Islet of Langerhans (tissue), 1 donor: ENCODE results near the gene STPG1.

Experiments used
- FAIRE-seq: peaks from one replicate; lab custom pipeline; 2011; peaks lifted over from hg19 to GRCh38; lab: Jason Lieb, UNC

The STPG1 gene

GRCh38 chr1:24341260-24341659, 72.3 kb downstream of the STPG1 start:
- no peak for FAIRE-seq

DNA sequence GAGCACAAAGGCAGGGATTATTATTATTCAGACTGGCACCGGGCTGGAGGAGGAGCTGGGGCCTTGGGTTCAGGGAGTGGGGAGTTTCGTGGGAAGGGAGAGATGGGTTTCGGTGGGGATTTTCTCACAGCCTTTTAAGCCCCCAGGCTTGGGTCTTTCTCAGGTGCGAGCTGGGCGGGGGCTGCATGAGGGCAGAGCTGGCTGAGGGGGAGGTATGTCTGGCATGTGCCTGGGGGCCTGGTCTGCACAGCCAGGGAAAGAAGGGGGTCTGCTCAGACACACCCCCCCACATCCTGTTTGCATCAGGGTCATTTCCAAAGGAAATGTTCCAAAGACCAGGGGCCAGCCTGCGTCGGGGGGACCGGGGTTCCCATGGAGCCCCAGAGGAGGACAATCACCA, 72.8 kb downstream of the STPG1 start:
- FAIRE-seq, result no peak

DNA sequence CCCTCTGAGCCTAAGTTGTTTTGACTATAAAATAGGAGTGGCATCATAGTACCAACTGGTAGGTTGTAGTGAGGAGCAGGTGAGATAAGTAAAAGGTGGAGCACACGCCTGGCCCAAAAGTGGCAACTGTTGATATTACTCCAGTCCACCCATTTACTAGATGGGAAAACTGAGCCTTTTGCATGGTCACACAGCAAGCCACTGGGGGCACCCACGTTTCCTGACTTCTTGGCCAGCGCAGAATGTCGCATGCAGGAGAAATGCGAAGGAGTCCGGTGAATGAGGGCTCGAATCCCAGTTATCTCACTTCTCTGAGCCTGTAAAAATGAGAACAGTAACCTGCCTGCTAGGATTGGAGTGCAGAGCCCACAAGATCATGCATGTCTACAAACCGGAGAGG, 73.6 kb downstream of the STPG1 start:
- FAIRE-seq, result no peak

GRCh38 chr1:24338447-24338846, 75.1 kb downstream of the STPG1 start:
- FAIRE-seq, result no peak

GRCh38 chr1:24337455-24337854, 76.1 kb downstream of the STPG1 start:
- FAIRE-seq, result no peak

- FAIRE-seq, result no peak
These were observed 77.5 kb downstream of the STPG1 start for GRCh38 chr1:24336075-24336474.

- FAIRE-seq, result no peak
These were observed 81.5 kb downstream of the STPG1 start for GRCh38 chr1:24331961-24332673.

- no peak for FAIRE-seq
These were observed 83.6 kb downstream of the STPG1 start for GRCh38 chr1:24329797-24330543.

DNA sequence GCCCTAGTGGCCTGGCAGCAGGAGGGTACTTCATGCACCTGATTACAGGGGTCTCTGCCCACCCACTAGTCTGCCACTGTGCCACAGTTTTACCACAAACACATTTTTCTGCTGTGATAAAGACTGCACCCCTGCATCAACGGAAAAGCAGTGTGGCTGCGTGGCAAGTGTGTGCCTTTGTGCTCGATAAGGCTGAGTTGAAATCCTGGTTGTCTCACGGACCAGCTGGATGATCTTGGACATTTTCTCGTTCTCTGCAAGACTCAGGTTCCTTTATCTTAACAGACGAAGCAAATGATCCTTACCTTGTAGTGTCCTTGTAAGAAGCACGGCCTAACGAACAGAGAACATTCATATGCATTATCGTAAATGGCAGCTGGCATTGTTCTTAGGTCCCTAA, 84.3 kb downstream of the STPG1 start:
- FAIRE-seq, result no peak

DNA sequence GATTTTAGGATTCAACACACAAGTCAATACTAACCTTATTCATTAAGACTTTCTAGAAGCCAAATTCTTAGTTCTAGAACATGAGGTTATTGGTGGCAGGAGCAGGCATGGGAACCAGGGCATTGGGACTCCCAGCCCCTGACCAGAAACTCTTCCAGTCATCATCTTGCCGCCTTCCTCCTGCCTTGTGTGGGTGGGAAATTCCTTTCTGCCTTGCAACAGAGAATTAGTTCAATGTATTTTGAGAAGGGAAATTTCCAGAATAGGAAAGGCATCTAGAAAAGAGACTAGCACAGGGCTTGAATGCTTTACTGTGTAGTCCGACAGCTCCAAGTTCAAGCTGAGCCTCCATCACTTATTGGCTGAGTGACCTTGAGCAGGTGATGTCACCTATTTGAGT, 85.7 kb downstream of the STPG1 start:
- no peak for FAIRE-seq

GRCh38 chr1:24327486-24327885, 86.1 kb downstream of the STPG1 start:
- FAIRE-seq, result no peak

DNA sequence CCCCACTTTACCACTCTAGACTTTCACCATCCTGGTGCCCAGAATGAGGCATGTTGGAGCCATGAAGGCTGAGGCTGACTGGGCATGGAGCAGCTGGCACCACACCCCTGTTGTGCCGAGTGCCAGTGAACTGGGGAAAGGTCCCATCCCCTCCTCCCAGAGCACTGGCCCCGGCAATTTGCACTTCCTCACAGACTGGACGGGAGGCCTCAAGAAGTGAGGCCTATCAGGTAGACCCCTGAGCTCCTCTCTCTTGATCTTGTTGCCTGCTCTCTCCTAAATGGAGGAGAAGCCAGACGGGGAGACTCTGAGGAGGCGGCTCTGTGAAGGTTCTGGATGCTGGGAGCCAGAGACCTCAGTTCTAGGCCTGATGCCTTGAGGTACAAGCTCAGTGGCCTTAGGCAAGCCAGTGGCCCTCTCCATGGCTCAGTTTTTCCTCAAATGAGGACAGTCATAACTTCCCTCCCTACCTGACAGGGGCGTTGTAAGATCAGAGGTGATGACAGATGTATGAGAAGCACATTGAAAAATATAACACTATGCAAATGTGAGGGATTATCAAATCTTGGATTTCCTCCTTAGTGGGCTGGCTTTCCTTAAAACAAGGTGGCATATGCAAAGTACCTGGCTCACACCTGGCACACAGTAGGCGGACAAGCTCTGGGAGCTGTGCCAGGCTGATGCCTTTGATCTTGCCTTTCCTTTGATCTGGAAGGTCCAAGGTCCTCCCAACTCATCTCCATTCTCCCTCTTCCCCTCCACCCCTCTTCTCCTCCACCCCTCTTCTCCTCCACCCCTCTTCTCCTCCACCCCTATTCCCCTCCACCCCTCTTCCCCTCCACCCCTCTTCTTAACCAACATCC, 87.8 kb downstream of the STPG1 start:
- no peak for FAIRE-seq

DNA sequence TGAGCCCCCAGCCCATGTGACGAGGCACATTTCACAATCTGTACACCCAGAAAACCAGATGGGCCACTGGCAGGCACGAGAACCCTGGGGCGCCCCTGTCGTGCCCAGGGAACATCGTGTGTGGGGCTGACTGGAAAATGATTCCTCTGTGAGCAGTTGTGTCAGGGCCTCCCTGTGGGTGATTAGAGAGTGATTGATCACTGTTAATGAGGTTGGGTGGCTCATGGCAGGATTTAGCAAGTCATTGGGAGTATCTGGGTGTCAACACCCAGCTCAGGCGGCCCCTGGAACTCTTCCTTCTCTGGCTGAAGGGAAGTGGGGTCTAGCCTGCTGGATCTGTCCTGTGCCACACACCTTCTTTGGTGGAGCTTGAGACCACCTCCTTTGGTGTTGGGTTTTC, 88.7 kb downstream of the STPG1 start:
- no peak for FAIRE-seq

DNA sequence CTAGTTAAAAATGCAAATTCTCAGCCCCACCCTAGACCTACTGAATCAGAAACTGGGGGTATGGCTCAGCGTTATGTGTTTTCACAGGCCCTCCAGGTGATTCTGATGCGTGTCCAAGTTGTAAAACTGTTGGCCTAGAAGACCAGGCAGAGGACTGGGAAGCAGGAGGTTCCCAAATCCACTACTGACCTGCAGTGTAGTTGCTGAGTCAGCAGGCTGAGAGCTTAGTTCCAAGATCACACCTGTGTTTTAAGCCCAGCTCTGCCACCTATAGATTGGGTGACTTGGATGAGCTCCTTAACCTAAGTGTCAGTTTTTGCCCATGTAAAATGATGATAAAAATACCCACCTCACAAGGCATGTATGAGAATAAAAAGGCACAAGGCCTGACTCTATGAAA, 90.3 kb downstream of the STPG1 start:
- no peak for FAIRE-seq

DNA sequence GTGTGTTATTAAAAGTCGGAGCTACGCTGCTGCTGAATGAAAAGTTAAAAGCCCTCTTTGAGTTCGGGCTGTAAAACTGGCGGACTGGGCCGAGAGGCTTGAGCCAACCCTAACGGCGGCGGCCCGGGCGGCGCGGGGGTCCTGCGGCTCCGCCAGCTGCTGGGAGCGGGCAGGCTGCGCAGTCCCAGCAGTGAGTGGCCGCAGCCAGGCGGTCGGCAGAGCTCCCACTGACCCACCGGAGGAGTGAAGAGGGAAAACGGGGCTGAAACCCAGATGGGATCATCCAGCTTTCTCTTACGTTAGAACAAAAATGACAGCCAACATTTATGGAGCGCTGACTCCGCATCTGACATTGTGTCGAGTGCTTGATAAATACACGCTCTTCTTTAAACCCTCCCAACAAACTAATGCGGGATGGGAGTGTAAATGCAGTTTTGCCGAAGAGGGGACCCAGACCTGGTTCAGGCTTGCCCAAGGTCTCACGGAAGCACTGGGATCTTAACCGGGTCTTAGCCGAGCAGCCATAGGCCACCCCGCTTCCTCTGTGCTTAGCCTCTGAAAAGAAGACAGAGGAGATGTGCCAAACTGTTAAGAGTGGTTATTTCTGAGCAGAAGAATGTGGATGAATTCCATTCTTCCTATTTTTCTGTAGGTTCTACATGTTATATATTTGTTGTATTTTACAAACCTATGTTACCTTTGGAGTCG, 91.0 kb downstream of the STPG1 start:
- FAIRE-seq, result no peak

- FAIRE-seq, result no peak
These were observed 91.7 kb downstream of the STPG1 start for GRCh38 chr1:24321697-24322469.

GRCh38 chr1:24321126-24321525, 92.5 kb downstream of the STPG1 start:
- FAIRE-seq, result no peak

DNA sequence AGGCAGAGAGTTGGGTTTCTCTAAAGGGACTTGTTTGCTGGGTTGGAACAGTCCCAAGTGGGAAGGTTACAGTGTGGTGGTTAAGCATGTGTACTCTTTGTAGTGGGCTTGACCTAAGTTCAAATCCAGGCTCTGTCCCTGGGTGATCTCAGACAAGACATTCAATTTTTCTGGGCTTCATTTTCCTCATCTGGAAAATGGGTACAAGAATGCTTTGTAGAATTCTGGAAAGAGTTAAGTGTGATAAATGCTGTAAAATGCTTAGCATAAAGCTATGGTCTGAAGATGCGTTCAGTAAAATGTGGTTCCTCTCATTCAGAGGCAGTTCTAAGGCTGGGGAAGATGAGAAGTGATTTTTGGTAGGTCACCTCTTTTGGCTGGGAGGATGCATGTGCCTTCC, 93.6 kb downstream of the STPG1 start:
- FAIRE-seq, result no peak

DNA sequence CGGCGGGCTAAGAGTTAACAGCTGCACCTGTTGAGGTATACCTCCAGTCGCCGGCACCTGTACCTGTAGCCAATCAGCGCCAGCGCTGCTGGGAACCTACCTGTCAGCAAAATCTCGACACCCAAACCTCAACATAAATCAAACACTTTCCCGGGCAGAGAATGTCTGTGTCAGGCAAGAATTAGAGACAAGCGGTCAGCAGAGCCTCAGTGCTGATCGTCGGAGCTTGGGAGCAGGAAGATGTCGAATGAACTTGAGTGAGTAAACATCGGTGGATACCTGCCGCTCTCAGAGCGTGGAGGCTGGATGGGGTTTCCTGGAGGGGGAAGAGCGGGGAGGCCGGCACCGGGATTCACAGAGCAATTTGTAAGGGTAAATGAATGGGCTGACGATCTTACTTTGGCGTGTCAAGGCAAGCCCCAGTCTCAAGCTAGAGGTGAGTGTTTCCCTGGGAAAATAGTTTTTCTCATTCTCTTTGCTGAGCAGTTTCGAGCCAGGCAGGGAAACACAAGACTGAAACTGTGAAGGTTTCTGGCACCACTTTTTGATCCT, 94.2 kb downstream of the STPG1 start, which contains the start of gene GRHL3:
TSS of gene GRHL3 (plus strand) at position 46 of the 552 bp plus-strand sequence. CDS start at position 241, 195 bp downstream.
- FAIRE-seq, result no peak

GRCh38 chr1:24318615-24319311, 94.8 kb downstream of the STPG1 start:
- FAIRE-seq, result no peak
